ENCODE results near the gene TAL1. TPM values are rescaled to one million over a fixed set of nuclear protein-coding genes. Genes with fewer than 3 reads are reported as not detected.

TAL1 gene
- total and polyA plus RNA-seq, 2 of the 8 experiments (the other 6 are each of a cell fraction or from before 2014, with no cell fraction given) = 0.09 to 0.15 TPM

- no peak for TF ChIP-seq HDAC2 (IDR thresholded peaks at IDR 0.05; ENCODE audit: borderline replicate concordance in 1 of 2, low read depth in 2 of 2, low read length in 2 of 2)
- TF ChIP-seq SP2 (IDR thresholded peaks at IDR 0.05; ENCODE audit: low read length) = no peak
- TF ChIP-seq RFX5 (IDR thresholded peaks at IDR 0.05; ENCODE audit: borderline replicate concordance, low read depth, low read length) = no peak
Observed at GRCh38 chr1:47191940-47192457, 40.0 kb downstream of the TAL1 start (continued).

All from H1 (cell line).